ENCODE results near the gene RIMS4. TPM values are rescaled to one million over a fixed set of nuclear protein-coding genes. Genes with fewer than 3 reads are reported as not detected.

RIMS4 gene
- total and polyA plus RNA-seq, 4 donors = not detected

DNA sequence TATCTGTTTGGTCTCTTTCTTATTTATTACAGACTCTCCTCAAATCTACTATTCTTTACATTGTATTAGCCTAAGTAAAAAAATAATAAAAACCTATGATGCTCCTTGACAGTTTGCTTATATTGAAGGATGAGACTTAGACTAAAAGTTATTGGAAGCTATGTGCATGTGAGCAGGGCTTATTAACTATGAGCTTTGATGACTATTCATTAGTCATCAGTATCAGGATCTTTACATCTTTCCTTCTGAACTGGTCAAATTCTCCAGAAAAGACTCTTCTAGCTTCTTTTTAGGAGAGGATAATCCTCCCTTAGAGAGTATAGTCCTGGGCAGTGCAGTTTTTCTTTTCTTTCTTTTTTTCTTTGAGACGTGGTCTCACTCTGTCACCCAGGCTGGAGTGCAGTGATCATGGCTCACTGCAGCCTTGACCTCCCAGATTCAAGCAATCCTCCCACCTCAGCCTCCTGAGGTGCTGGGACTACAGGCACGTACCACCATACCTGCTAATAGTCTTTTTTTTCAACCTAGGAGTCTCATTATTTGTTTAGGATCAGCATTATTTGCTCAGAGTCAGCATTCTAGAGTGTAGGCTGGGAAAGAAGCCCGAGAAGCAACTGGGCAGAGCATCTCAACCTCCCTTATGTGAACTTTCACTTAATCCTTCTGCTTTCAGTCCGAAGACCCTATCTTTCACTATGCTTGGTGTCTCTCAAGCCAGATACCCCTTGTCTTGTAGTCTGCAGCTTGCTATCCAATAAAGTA, 38.1 kb upstream of the RIMS4 start:
- Histone ChIP-seq H3K9me3 (ENCODE audit: control insufficient read depth in 4 of 4, low read length in 3 of 4) (no peaks in the 10 kb centered on the region), H3K9ac (ENCODE audit: low read depth in 1 of 2, low read length in 2 of 2) (no peak overlapping the region), H3K4me1 (ENCODE audit: control insufficient read depth in 4 of 4, insufficient read depth in 4 of 4, low read length in 3 of 4) (no peaks in the 10 kb centered on the region), H3K36me3 (ENCODE audit: control insufficient read depth in 4 of 4, insufficient read depth in 3 of 4, low read depth in 1 of 4, low read length in 3 of 4) (no peaks in the 10 kb centered on the region), H3K4me3 (ENCODE audit: low read depth in 1 of 3, low read length in 3 of 3) (no peak overlapping the region), H3K27ac (ENCODE audit: low read depth in 1 of 2, low read length in 2 of 2) (no peak overlapping the region), H3K27me3 (ENCODE audit: control insufficient read depth in 4 of 4, insufficient read depth in 4 of 4, low read length in 3 of 4) (peaks cover 0 to 7% (median under 1%) of the 10 kb centered on the region in 4 donors)
- DNase-seq (ENCODE audit: low spot score) = no peak
- WGBS = 57% methylated on average over 4 of the region's 4 CpGs
- TF ChIP-seq HNF4G (IDR thresholded peaks at IDR 0.05) = no peak

- no peak overlapping the region for H3K27ac ChIP-seq (ENCODE audit: low read depth in 1 of 2, low read length in 2 of 2)
- no peak for TF ChIP-seq EGR1 (IDR thresholded peaks at IDR 0.05; ENCODE audit: low read depth in 2 of 2)
- TF ChIP-seq JUND (IDR thresholded peaks at IDR 0.05) = no peak
- no peak for TF ChIP-seq FOXA2 (IDR thresholded peaks at IDR 0.05)
- no peak for TF ChIP-seq HNF4G (IDR thresholded peaks at IDR 0.05)
- no peak for TF ChIP-seq NR2F2 (IDR thresholded peaks at IDR 0.05)
- no peak for TF ChIP-seq GABPA (IDR thresholded peaks at IDR 0.05 in 1 of 2, conservative IDR thresholded peaks at IDR 0.05 in 1 of 2)
- TF ChIP-seq MAX (IDR thresholded peaks at IDR 0.05) = no peak
- TF ChIP-seq YY1 (IDR thresholded peaks at IDR 0.05) = no peak
- no peak for TF ChIP-seq CTCF (IDR thresholded peaks at IDR 0.05; ENCODE audit: low read depth, low read length, missing input control)
- TF ChIP-seq TAF1 (conservative IDR thresholded peaks at IDR 0.05) = no peak
- no peak for TF ChIP-seq ZBTB33 (IDR thresholded peaks at IDR 0.05)
- TF ChIP-seq RXRA (IDR thresholded peaks at IDR 0.05) = no peak
- TF ChIP-seq SP1 (IDR thresholded peaks at IDR 0.05) = no peak
- TF ChIP-seq FOXA1 (IDR thresholded peaks at IDR 0.05) = no peak
- no peak for TF ChIP-seq HNF4A (conservative IDR thresholded peaks at IDR 0.05)
- TF ChIP-seq, protein P1, sequence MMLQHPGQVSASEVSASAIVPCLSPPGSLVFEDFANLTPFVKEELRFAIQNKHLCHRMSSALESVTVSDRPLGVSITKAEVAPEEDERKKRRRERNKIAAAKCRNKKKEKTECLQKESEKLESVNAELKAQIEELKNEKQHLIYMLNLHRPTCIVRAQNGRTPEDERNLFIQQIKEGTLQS (IDR thresholded peaks at IDR 0.05) = no peak
- TF ChIP-seq RAD21 (IDR thresholded peaks at IDR 0.05) = no peak
- WGBS = 66% methylated on average over 5 of the region's 5 CpGs
- no peaks in the 10 kb centered on the region for H3K4me1 ChIP-seq (ENCODE audit: control insufficient read depth in 4 of 4, insufficient read depth in 4 of 4, low read length in 3 of 4)
- H3K4me3 ChIP-seq (ENCODE audit: low read depth in 1 of 3, low read length in 3 of 3) = no peak overlapping the region
- H3K36me3 ChIP-seq (ENCODE audit: control insufficient read depth in 4 of 4, insufficient read depth in 3 of 4, low read depth in 1 of 4, low read length in 3 of 4) = no peaks in the 10 kb centered on the region
- no peak for DNase-seq (ENCODE audit: low spot score)
- H3K27me3 ChIP-seq (ENCODE audit: control insufficient read depth in 4 of 4, insufficient read depth in 4 of 4, low read length in 3 of 4) = peaks cover 0 to 5% (median 0%) of the 10 kb centered on the region in 4 donors
- no peak overlapping the region for H3K9ac ChIP-seq (ENCODE audit: low read depth in 1 of 2, low read length in 2 of 2)
- no peaks in the 10 kb centered on the region for H3K9me3 ChIP-seq (ENCODE audit: control insufficient read depth in 4 of 4, low read length in 3 of 4)
Measured at GRCh38 chr20:44843876-44844275, 33.5 kb upstream of the RIMS4 start.

Data from liver (tissue), 9 donors.